DND-41 (cell line): ENCODE results near the gene RPL29.

Experiments used
- ATAC-seq: fragments of 200-7000 bp; cut with Tn5 transposase; 3 replicates; pipeline ENCODE4 v1.9.1; 2021; ENCODE audit warnings: low read depth; ENCODE audit not compliant: insufficient read depth
- DNase-seq: peaks from one replicate; pipeline ENCODE4 v3.0.0-alpha.2; 2020
- H2AFZ ChIP-seq: 2 replicates; pipeline ENCODE4 v1.6.0; 2012; ENCODE audit warnings: low read depth, low read length
- H3K27ac ChIP-seq: 2 replicates; pipeline ENCODE4 v1.5.1; 2012; ENCODE audit warnings: low read length, inconsistent platforms
- H3K27me3 ChIP-seq: fragments of 200-600 bp; sonication (generic); 2 replicates; pipeline ENCODE4 v1.6.0; 2012; ENCODE audit warnings: low read length, mild to moderate bottlenecking, inconsistent platforms; ENCODE audit not compliant: insufficient read depth, poor library complexity
- H3K36me3 ChIP-seq: 2 replicates; pipeline ENCODE4 v1.5.1; 2012; ENCODE audit warnings: low read length, inconsistent platforms; ENCODE audit not compliant: insufficient read depth
- H3K4me1 ChIP-seq: 2 replicates; pipeline ENCODE4 v1.5.1; 2012; ENCODE audit warnings: mild to moderate bottlenecking, low read length; ENCODE audit not compliant: insufficient read depth
- H3K4me2 ChIP-seq: 2 replicates; pipeline ENCODE4 v1.6.0; 2012; ENCODE audit warnings: mild to moderate bottlenecking, moderate library complexity, low read length, inconsistent platforms; ENCODE audit not compliant: insufficient read depth
- H3K4me3 ChIP-seq, 2 experiments: fragments of 200-600 bp in 1 of 2; shearing (Covaris generic) in 1 of 2; 2 replicates each; pipeline ENCODE4 v1.5.1; 2012 to 2016; ENCODE audit warnings: inconsistent platforms in 2 of 2, low read length in 2 of 2, mild to moderate bottlenecking in 2 of 2, low read depth in 1 of 2, moderate library complexity in 1 of 2
- H3K79me2 ChIP-seq: 2 replicates; pipeline ENCODE4 v1.6.0; 2012; ENCODE audit warnings: low read length, inconsistent platforms; ENCODE audit not compliant: insufficient read depth
- H3K9ac ChIP-seq: 2 replicates; pipeline ENCODE4 v1.6.0; 2012; ENCODE audit warnings: low read depth, mild to moderate bottlenecking, inconsistent platforms, low read length, moderate library complexity
- H3K9me3 ChIP-seq: 2 replicates; pipeline ENCODE4 v1.5.1; 2012; ENCODE audit warnings: low read length, moderate library complexity, mild to moderate bottlenecking, inconsistent platforms; ENCODE audit not compliant: insufficient read depth, severe bottlenecking
- H4K20me1 ChIP-seq: 2 replicates; pipeline ENCODE4 v1.6.0; 2012; ENCODE audit warnings: low read length; ENCODE audit not compliant: insufficient read depth
- CTCF ChIP-seq: IDR thresholded peaks from 2 replicates; pipeline ENCODE4 v1.5.1; 2012; ENCODE audit warnings: borderline replicate concordance, low read length, moderate library complexity, mild to moderate bottlenecking; ENCODE audit not compliant: poor library complexity, severe bottlenecking; ENCODE audit errors: extremely low read depth
- EZH2 ChIP-seq: IDR thresholded peaks from 3 replicates; pipeline ENCODE4 v1.6.1; 2012; ENCODE audit warnings: borderline replicate concordance, low read depth, mild to moderate bottlenecking, moderate library complexity, low read length, inconsistent platforms; ENCODE audit not compliant: severe bottlenecking

Gene RPL29

GRCh38 chr3:52013802-52014598 is 18.3 kb upstream of the RPL29 start:
- no peak; the same call in 2 of the 3 replicates for ATAC-seq
- Histone ChIP-seq H3K9me3 (no peaks in the 10 kb centered on the region), H3K27ac (no peak overlapping the region), H4K20me1 (no peaks in the 10 kb centered on the region), H3K79me2 (no peaks in the 10 kb centered on the region), H3K4me2 (no peak overlapping the region), H3K36me3 (no peaks in the 10 kb centered on the region), H3K9ac (no peak overlapping the region), H3K4me1 (no peaks in the 10 kb centered on the region), H3K27me3 (no peaks in the 10 kb centered on the region), H2AFZ (no peak overlapping the region), H3K4me3 (no peak overlapping the region)
- DNase-seq, result no peak
- TF ChIP-seq CTCF (no peak), EZH2 (no peak)

DNA sequence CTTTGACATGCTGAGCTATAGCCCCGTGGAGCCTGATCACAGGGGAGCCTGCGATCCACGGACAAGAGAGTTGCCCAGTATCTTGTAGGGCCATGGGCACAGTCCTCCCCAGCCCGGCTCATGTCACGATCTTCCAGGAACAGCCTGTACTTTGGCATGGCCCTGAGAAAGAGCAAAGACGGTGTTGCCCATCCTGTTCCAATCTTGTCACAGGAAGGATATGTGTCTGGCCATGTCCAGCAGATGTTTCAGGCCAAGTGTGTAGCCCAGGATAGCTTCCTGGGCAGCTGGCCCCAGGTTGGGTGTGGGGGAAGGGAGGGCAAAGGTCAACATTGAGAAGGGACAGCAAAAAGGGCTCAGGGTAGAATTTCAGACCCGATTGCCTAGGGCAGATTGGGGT is 17.0 kb upstream of the RPL29 start:
- Histone ChIP-seq H2AFZ (no peak overlapping the region), H3K27me3 (no peaks in the 10 kb centered on the region), H3K4me2 (no peak overlapping the region), H3K4me1 (no peaks in the 10 kb centered on the region), H3K9ac (no peak overlapping the region), H3K4me3 (no peak overlapping the region), H4K20me1 (no peaks in the 10 kb centered on the region), H3K79me2 (no peaks in the 10 kb centered on the region), H3K27ac (no peak overlapping the region), H3K9me3 (no peaks in the 10 kb centered on the region), H3K36me3 (no peaks in the 10 kb centered on the region)
- DNase-seq (no peak), ATAC-seq (no peak)
- no peak for TF ChIP-seq EZH2
- TF ChIP-seq CTCF, result no peak

GRCh38 chr3:52010431-52010830 is 14.7 kb upstream of the RPL29 start:
- Histone ChIP-seq H3K9me3 (no peaks in the 10 kb centered on the region), H3K9ac (no peak overlapping the region), H3K4me1 (peaks cover 11% of the 10 kb centered on the region), H2AFZ (no peak overlapping the region), H3K4me3 (no peak overlapping the region), H3K36me3 (no peaks in the 10 kb centered on the region), H4K20me1 (no peaks in the 10 kb centered on the region), H3K4me2 (no peak overlapping the region), H3K27me3 (no peaks in the 10 kb centered on the region), H3K79me2 (no peaks in the 10 kb centered on the region), H3K27ac (no peak overlapping the region)
- TF ChIP-seq CTCF (no peak), EZH2 (no peak)
- ATAC-seq, result no peak
- DNase-seq, result no peak

- ATAC-seq (no peak), DNase-seq (no peak)
- no peak overlapping the region for H3K4me2 ChIP-seq
- no peaks in the 10 kb centered on the region for H3K9me3 ChIP-seq
- no peaks in the 10 kb centered on the region for H3K36me3 ChIP-seq
- H3K79me2 ChIP-seq, result no peaks in the 10 kb centered on the region
- no peak overlapping the region for H3K27ac ChIP-seq
- no peak overlapping the region for H3K9ac ChIP-seq
- no peaks in the 10 kb centered on the region for H3K27me3 ChIP-seq
- TF ChIP-seq EZH2, result no peak
- TF ChIP-seq CTCF, result no peak
- H3K4me1 ChIP-seq, result peaks cover 13% of the 10 kb centered on the region
- H4K20me1 ChIP-seq, result no peaks in the 10 kb centered on the region
- H2AFZ ChIP-seq, result no peak overlapping the region
- no peak overlapping the region for H3K4me3 ChIP-seq
Measured at GRCh38 chr3:52007291-52007690, 11.6 kb upstream of the RPL29 start.
